ENCODE measurements around the gene AUP1. TPM values are rescaled to one million over a fixed set of nuclear protein-coding genes. Genes with fewer than 3 reads are reported as not detected.

Gene AUP1
- total and polyA plus RNA-seq, 9 of the 15 experiments (the other 6 are each of a cell fraction or from before 2014, with no cell fraction given), result 70.7 to 245 (median 165) TPM

- BruUV-seq (replicated peaks), result no TSS peak
- H3K27me3 ChIP-seq (ENCODE audit: control insufficient read depth in 2 of 2, insufficient read depth in 2 of 2, low read length in 2 of 2), result no peaks in the 10 kb centered on the region
- H3K9me3 ChIP-seq (replicated peaks; ENCODE audit: control insufficient read depth, insufficient read depth, low read depth, low read length), result no peaks in the 10 kb centered on the region
- H4K20me1 ChIP-seq (replicated peaks; ENCODE audit: control insufficient read depth, insufficient read depth, low read length), result no peaks in the 10 kb centered on the region
- ATAC-seq (no peak), FAIRE-seq (no peak), DNase-seq (ENCODE audit: extremely low read depth in 1 of 4, low spot score in 3 of 4) (no peak)
- peaks cover 25% of the 10 kb centered on the region for H3K79me2 ChIP-seq (ENCODE audit: control insufficient read depth, insufficient read depth, low read length)
- H3K9me1 ChIP-seq (ENCODE audit: control insufficient read depth, insufficient read depth, low read length), result no peaks in the 10 kb centered on the region
- peaks cover 19 to 51% of the 10 kb centered on the region in 2 experiments; a peak in 4 of 5 replicates for H3K4me1 ChIP-seq (replicated peaks in 1 of 2; ENCODE audit: control insufficient read depth in 2 of 2, insufficient read depth in 2 of 2, low read length in 2 of 2)
- POLR2A ChIA-PET, result interaction anchor here (0.6 to 2.4 kb wide), 6 partner anchors 8 to 1114 kb away, joined by 3 to 13 read pairs (median 4); partner anchors contain the start of genes ALMS1, CCDC142 and TTC31
- intact Hi-C loops (cut with micrococcal nuclease) (loop anchor here (5.0 kb wide), 1 partner anchor 72 kb away; no protein-coding TSS in a partner anchor), in situ Hi-C loops (cut with MboI) (no loop called here)
- WGBS (ENCODE audit: insufficient coverage, low coverage, missing lambda C conversion rate), result 70% methylated on average over 15 of the region's 15 CpGs
- CTCF ChIA-PET (ENCODE audit: low intra/inter-chr PET ratio), result no interaction called here
- H3K27ac ChIP-seq (ENCODE audit: extremely low read depth, low read depth, low read length), result no peak overlapping the region
- no peak overlapping the region for H3K4me2 ChIP-seq (ENCODE audit: insufficient read depth, low read length)
- no peak overlapping the region for H3K9ac ChIP-seq (ENCODE audit: insufficient read depth in 1 of 2, low read depth in 2 of 2, low read length in 2 of 2)
- H3K4me3 ChIP-seq, result no peak overlapping the region
- H3K36me3 ChIP-seq (ENCODE audit: control insufficient read depth, insufficient read depth, low read length), result peaks cover 2% of the 10 kb centered on the region; the same call in 1 of the 3 replicates
- no peak overlapping the region for H2AFZ ChIP-seq (ENCODE audit: low read depth, low read length)
- TF ChIP-seq RAD51 (IDR thresholded peaks at IDR 0.05; ENCODE audit: borderline replicate concordance, low read depth) (no peak), PRMT5 (CRISPR knock-in tag; IDR thresholded peaks at IDR 0.05) (no peak), CC2D1A (IDR thresholded peaks at IDR 0.05) (no peak), CEBPZ (IDR thresholded peaks at IDR 0.05; ENCODE audit: borderline replicate concordance, low read depth, low read length) (no peak), KDM5B (IDR thresholded peaks at IDR 0.05; ENCODE audit: insufficient replicate concordance, low read depth, low read length) (no peak), MBD2 (IDR thresholded peaks at IDR 0.05; ENCODE audit: borderline replicate concordance, low read depth) (no peak), CGGBP1 (CRISPR knock-in tag; IDR thresholded peaks at IDR 0.05) (no peak), PTBP1 (IDR thresholded peaks at IDR 0.05; ENCODE audit: low read depth, low read length) (no peak), ZNF140 (CRISPR knock-in tag; IDR thresholded peaks at IDR 0.05) (no peak), MNT (conservative IDR thresholded peaks at IDR 0.05) (no peak), ZNF165 (CRISPR knock-in tag; IDR thresholded peaks at IDR 0.05; ENCODE audit: borderline replicate concordance) (no peak), TFE3 (CRISPR knock-in tag; IDR thresholded peaks at IDR 0.05) (no peak)
Measured at GRCh38 chr2:74499940-74500577, 29.4 kb downstream of the AUP1 start.

All from K562 (cell line).